Transverse colon (tissue), 4 donors: Measurements from ENCODE around the gene WDR62. TPM values are rescaled to one million over a fixed set of nuclear protein-coding genes. Genes with fewer than 3 reads are reported as not detected.
"Not testable (repeated sequence)": the region's sequence is repeated elsewhere in the genome, so short reads cannot be mapped to it uniquely, and the experiment has no call there.

Source experiments
- DNase-seq: peaks from one replicate; pipeline ENCODE4 v3.0.0-alpha.2; 2019
- H3K27ac ChIP-seq, 4 donors: fragments of 200-600 bp; sonication (generic); 2 replicates each; pipeline ENCODE4 v1.5.1; 2016 to 2018; ENCODE audit warnings: inconsistent platforms in 4 of 4
- H3K27me3 ChIP-seq: fragments of 200-600 bp; sonication (generic); 2 replicates; pipeline ENCODE4 v1.5.1; 2017; ENCODE audit warnings: inconsistent platforms
- H3K36me3 ChIP-seq, 4 donors: fragments of 200-600 bp; sonication (generic); 2 replicates each; pipeline ENCODE4 v1.5.1; 2017 to 2019; ENCODE audit warnings: inconsistent platforms in 4 of 4
- H3K4me1 ChIP-seq, 4 donors: fragments of 200-600 bp; sonication (generic); 2 replicates each; pipeline ENCODE4 v1.5.1; 2017 to 2020; ENCODE audit warnings: inconsistent platforms in 4 of 4
- H3K4me3 ChIP-seq, 4 donors: fragments of 200-600 bp; sonication (generic); 1 replicate in 1 of 4; 2 replicates in 3 of 4; pipeline versions ENCODE4 v1.5.1 to v1.6.1; 2017 to 2019; ENCODE audit warnings: inconsistent platforms in 4 of 4
- H3K9me3 ChIP-seq, 2 donors: fragments of 200-600 bp; sonication (generic); 2 replicates each; pipeline ENCODE4 v1.5.1; 2017 to 2019; ENCODE audit warnings: inconsistent platforms in 2 of 2
- CTCF ChIP-seq, 5 experiments: fragments of 200-600 bp in 3 of 5; fragments of 450-650 bp in 2 of 5; sonication (generic) in 3 of 5; IDR thresholded peaks; 1 replicate in 2 of 5; 2 replicates in 3 of 5; pipeline ENCODE4 v1.5.1; 2016 to 2017; ENCODE audit warnings: antibody characterized with exemption in 5 of 5, inconsistent platforms in 3 of 5, mild to moderate bottlenecking in 2 of 5, moderate library complexity in 1 of 5
- EP300 ChIP-seq: sonication (generic); formaldehyde crosslinking; IDR thresholded peaks from one replicate; pipeline ENCODE4 v1.6.1; 2017; ENCODE audit warnings: antibody characterized with exemption, low read depth
- POLR2A ChIP-seq: fragments of 450-650 bp; IDR thresholded peaks from one replicate; pipeline ENCODE4 v1.6.1; 2016; ENCODE audit warnings: antibody characterized with exemption, mild to moderate bottlenecking, moderate library complexity
- POLR2AphosphoS5 ChIP-seq, 3 donors: sonication (generic); formaldehyde crosslinking; IDR thresholded peaks; one replicate each; pipeline ENCODE4 v1.6.1; 2016; ENCODE audit warnings: antibody characterized with exemption in 3 of 3
- WGBS, 2 donors: methylation state at CpG; one replicate each; pipeline ENCODE4 v1.1.5; 2018; ENCODE audit warnings: low coverage in 1 of 2; 5-methylcytosine and 5-hydroxymethylcytosine counted together
- in situ Hi-C, 4 donors: fragments of 200-750 bp; cut with MboI; loops; one replicate each; pipeline versions ENCODE4 v1.15.0 to v1.15.1; 2017; ENCODE audit warnings: low sequenced_read_pairs in 3 of 4, low pct_ligation_motif_present in 1 of 4, low pct_unique_long_range_greater_than_20kb in 1 of 4
- intact Hi-C: fragments of 100-400 bp; cut with DNase I; formaldehyde crosslinking; loops from one replicate; pipeline ENCODE4 v1.15.1; 2023; ENCODE audit warnings: low total_unique reads
- total RNA-seq, 4 donors: library from RNA; depleted of rRNA; stranded (reverse); fragments of >200 nt; gene quantifications; one replicate each; pipeline ENCODE4 v1.1.0, GENCODE V29; 2016

The WDR62 gene
- total RNA-seq, 4 donors from 2014 or later = 0.37 to 20.7 (median 0.97) TPM

DNA sequence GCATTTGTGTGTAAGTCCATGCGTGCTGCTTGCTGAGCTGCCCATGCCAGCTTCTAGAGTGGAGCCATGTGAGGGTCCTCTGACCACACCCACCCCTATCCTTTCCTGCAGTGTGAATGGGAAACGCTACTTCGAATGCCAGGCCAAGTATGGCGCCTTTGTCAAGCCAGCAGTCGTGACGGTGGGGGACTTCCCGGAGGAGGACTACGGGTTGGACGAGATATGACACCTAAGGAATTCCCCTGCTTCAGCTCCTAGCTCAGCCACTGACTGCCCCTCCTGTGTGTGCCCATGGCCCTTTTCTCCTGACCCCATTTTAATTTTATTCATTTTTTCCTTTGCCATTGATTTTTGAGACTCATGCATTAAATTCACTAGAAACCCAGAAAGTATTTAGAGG lies 70.9 kb downstream of the WDR62 start:
- TF ChIP-seq EP300 (no peak), POLR2A (no peak), POLR2AphosphoS5 (IDR thresholded peaks at IDR 0.05) (no peak), CTCF (IDR thresholded peaks at IDR 0.05) (no peak)
- DNase-seq = no peak
- no peaks in the 10 kb centered on the region for H3K27me3 ChIP-seq
- intact Hi-C loops = no loop called here
- peaks cover 0 to 13% (median 5%) of the 10 kb centered on the region in 4 donors for H3K36me3 ChIP-seq
- H3K4me3 ChIP-seq = no peak overlapping the region
- no peak overlapping the region for H3K27ac ChIP-seq
- 62 to 68% methylated on average over 8 to 9 of the region's 9 CpGs for WGBS, 2 donors
- peaks cover 7 to 19% (median 17%) of the 10 kb centered on the region in 4 donors for H3K4me1 ChIP-seq
- H3K9me3 ChIP-seq = no peaks in the 10 kb centered on the region
- in situ Hi-C loops = loop anchor here in 1 of 4 donors (5.0 kb wide), 1 partner anchor 47 kb away; no protein-coding TSS in a partner anchor

- H3K4me3 ChIP-seq = peak overlapping the region; percentile 13 to 55 (median 40)
- peak overlapping the region; percentile 91 to 97 (median 94) for H3K27ac ChIP-seq
- in situ Hi-C loops = loop anchor here in 1 of 4 donors (5.0 kb wide), 1 partner anchor 44 kb away; no protein-coding TSS in a partner anchor
- TF ChIP-seq CTCF (IDR thresholded peaks at IDR 0.05) = no peak
- no peak for TF ChIP-seq POLR2A
- no peak for TF ChIP-seq POLR2AphosphoS5 (IDR thresholded peaks at IDR 0.05)
- TF ChIP-seq EP300 = no peak
- H3K36me3 ChIP-seq = peaks cover 0 to 6% (median 3%) of the 10 kb centered on the region in 4 donors
- no peaks in the 10 kb centered on the region for H3K27me3 ChIP-seq
- intact Hi-C loops = no loop called here
- peak; percentile 64 for DNase-seq
- 12 to 56% methylated on average over 3 to 10 of the region's 10 CpGs for WGBS, 2 donors
- H3K9me3 ChIP-seq = no peaks in the 10 kb centered on the region
- H3K4me1 ChIP-seq = peaks cover 7 to 29% (median 21%) of the 10 kb centered on the region in 4 donors
Measured at GRCh38 chr19:36128392-36128736, 73.7 kb downstream of the WDR62 start.

DNA sequence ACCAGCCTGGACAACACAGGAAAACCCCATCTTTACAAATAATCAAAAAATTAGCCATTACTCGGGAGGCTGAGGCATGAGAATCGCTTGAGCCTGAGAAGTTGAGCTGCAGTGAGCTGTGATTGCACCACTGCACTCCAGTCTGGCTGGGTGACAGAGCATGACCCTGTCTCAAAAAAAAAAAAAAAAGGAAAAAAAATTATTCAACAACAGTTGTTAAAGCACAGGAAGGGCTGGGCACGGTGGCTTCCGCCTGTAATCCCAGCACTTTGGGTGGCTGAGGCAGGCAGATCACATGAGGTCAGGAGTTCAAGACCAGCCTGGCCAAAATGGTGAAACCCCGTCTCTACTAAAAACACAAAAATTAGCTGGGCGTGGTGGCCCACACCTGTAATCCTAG lies 76.5 kb downstream of the WDR62 start:
- DNase-seq, H3K36me3 ChIP-seq, H3K27me3 ChIP-seq, H3K9me3 ChIP-seq, intact Hi-C loops, H3K27ac ChIP-seq, H3K4me3 ChIP-seq: not testable (repeated sequence)
- peaks cover 7 to 31% (median 22%) of the 10 kb centered on the region in 4 donors for H3K4me1 ChIP-seq
- in situ Hi-C loops = loop anchor here in 2 of 4 donors (5.0 kb wide), 2 partner anchors 36 to 41 kb away; no protein-coding TSS in a partner anchor
- WGBS, 2 donors = 65 to 71% methylated on average over 3 to 6 of the region's 6 CpGs

DNA sequence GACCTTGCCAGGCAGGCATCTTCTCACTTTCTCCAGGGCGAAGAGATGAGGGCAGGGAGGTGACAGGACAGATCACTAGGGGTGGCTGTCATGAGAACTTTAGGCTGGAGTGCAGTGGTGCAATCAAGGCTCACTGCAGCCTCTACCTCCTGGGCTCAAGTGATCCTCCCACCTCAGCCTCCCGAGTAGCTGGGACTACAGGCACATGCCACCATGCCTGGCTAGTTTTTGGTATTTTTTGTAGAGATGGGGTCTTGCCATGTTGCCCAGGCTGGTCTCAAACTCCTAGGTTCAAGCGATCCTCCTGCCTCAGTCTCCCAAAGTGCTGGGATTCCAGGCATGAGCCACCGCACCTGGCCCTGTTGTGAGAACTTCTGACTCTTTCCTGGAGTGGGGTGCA lies 80.2 kb downstream of the WDR62 start:
- H3K27ac ChIP-seq, H3K9me3 ChIP-seq, H3K4me3 ChIP-seq, intact Hi-C loops, H3K27me3 ChIP-seq, DNase-seq, H3K36me3 ChIP-seq: not testable (repeated sequence)
- peaks cover 0 to 33% (median 23%) of the 10 kb centered on the region in 4 donors for H3K4me1 ChIP-seq
- 88% methylated on average over 4 of the region's 4 CpGs; no CpG with 5 or more reads in 1 of the 2 donors for WGBS, 2 donors
- in situ Hi-C loops = loop anchor here in 2 of 4 donors (5.0 kb wide), 2 partner anchors 32 to 37 kb away; no protein-coding TSS in a partner anchor

DNA sequence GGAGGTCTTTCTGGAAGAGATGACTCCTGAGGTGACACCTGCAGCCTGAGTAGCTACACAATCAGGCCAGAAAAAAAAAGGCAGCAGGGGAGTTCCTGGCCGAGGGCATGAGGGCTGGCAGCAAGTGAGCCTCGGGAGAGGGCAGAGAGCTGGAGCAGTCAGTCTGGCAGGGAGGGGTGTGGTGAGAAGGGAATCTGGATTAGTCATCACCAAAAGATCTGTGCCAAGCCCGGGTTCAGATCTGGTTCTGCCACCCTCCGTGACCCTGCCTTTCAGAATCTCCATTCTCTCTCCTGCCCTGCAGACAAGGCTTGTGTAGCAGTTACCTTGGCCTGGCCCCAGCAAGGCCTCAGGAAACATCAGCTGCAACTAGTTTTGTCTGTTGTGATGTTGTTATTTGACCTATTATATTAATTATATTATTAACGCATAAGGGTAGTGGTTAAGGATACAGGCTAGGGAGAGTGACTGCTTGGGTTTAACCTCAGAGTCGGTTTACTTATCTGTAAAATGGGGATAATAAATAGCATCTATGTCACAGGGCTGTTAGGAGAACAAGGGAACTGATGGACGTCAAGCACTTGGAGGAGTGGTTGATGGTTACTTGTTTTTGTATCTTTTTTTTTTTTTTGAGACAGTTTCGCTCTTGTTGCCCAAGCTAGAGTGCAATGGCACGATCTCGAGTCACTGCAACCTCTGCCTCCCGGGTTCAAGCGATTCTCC lies 82.4 kb downstream of the WDR62 start:
- H3K27ac ChIP-seq = peak overlapping the region; percentile 80 to 85 (median 83)
- TF ChIP-seq POLR2AphosphoS5 (IDR thresholded peaks at IDR 0.05) (peak in 2 of 3 donors; percentile 72 to 76), EP300 (no peak), POLR2A (peak; percentile 50), CTCF (IDR thresholded peaks at IDR 0.05) (no peak)
- no peaks in the 10 kb centered on the region for H3K9me3 ChIP-seq
- in situ Hi-C loops = no loop called here
- peaks cover 0 to 2% (median under 1%) of the 10 kb centered on the region in 4 donors for H3K36me3 ChIP-seq
- intact Hi-C loops = no loop called here
- DNase-seq = peak; percentile 80
- peak overlapping the region in 2 of 4 donors; percentile 11 to 25 for H3K4me3 ChIP-seq
- H3K4me1 ChIP-seq = peaks cover 3 to 33% (median 27%) of the 10 kb centered on the region in 4 donors
- 56 to 74% methylated on average over 7 to 12 of the region's 12 CpGs for WGBS, 2 donors
- H3K27me3 ChIP-seq = no peaks in the 10 kb centered on the region
